Measurements from ENCODE around the gene GATA6. TPM values are rescaled to one million over a fixed set of nuclear protein-coding genes. Genes with fewer than 3 reads are reported as not detected.
A peak's percentile ranks its signal among the peaks of the same experiment; 100 is the strongest.

The GATA6 gene
- polyA plus RNA-seq, 6 donors from 2014 or later, result not detected

- Mint-ChIP-seq H3K4me3 (no peak overlapping the region), H3K36me3 (no peaks in the 10 kb centered on the region), H3K9me3 (peaks cover 0 to 9% (median 0%) of the 10 kb centered on the region in 7 donors), H3K27me3 (peaks cover 12 to 18% (median 17%) of the 10 kb centered on the region in 3 donors), H3K4me1 (no peaks in the 10 kb centered on the region), H3K27ac (no peak overlapping the region)
- ATAC-seq (ENCODE audit: low read depth in 2 of 2), result no peak
- no peak for DNase-seq
Measured at GRCh38 chr18:22155584-22155983, 13.8 kb upstream of the GATA6 start.

- H3K27me3 Mint-ChIP-seq, result peaks cover 31 to 49% (median 40%) of the 10 kb centered on the region in 3 donors
Measured at GRCh38 chr18:22159014-22159413, 10.4 kb upstream of the GATA6 start.

GRCh38 chr18:22161090-22161489 is 8.3 kb upstream of the GATA6 start:
- ATAC-seq (ENCODE audit: low read depth in 2 of 2) (no peak), DNase-seq (no peak)
- H3K4me3 Mint-ChIP-seq, result no peak overlapping the region
- peaks cover 0 to 4% of the 10 kb centered on the region in 2 donors for H3K36me3 Mint-ChIP-seq
- H3K4me1 Mint-ChIP-seq, result no peaks in the 10 kb centered on the region
- peaks cover 0 to 9% (median 0%) of the 10 kb centered on the region in 7 donors for H3K9me3 Mint-ChIP-seq
- peaks cover 37 to 61% (median 40%) of the 10 kb centered on the region in 3 donors for H3K27me3 Mint-ChIP-seq
- H3K27ac Mint-ChIP-seq, result no peak overlapping the region

More at GRCh38 chr18:22159014-22159413, 10.4 kb upstream of the GATA6 start:
- Mint-ChIP-seq H3K4me1 (no peaks in the 10 kb centered on the region), H3K27ac (no peak overlapping the region), H3K36me3 (peaks cover 0 to 4% of the 10 kb centered on the region in 2 donors), H3K4me3 (no peak overlapping the region), H3K9me3 (peaks cover 0 to 9% (median 0%) of the 10 kb centered on the region in 7 donors)
- no peak for DNase-seq
- ATAC-seq (ENCODE audit: low read depth in 2 of 2), result no peak

GRCh38 chr18:22163416-22164161 is 5.8 kb upstream of the GATA6 start:
- DNase-seq, result no peak
- Mint-ChIP-seq H3K4me3 (no peak overlapping the region), H3K4me1 (peaks cover 0 to 8% (median 0%) of the 10 kb centered on the region in 3 donors), H3K36me3 (peaks cover 0 to 4% of the 10 kb centered on the region in 2 donors), H3K27ac (no peak overlapping the region), H3K27me3 (peaks cover 39 to 81% (median 60%) of the 10 kb centered on the region in 3 donors), H3K9me3 (peaks cover 0 to 2% (median 0%) of the 10 kb centered on the region in 7 donors)
- no peak for ATAC-seq (ENCODE audit: low read depth in 2 of 2)

GRCh38 chr18:22164337-22165048 is 4.9 kb upstream of the GATA6 start:
- DNase-seq (no peak), ATAC-seq (ENCODE audit: low read depth in 2 of 2) (no peak)
- Mint-ChIP-seq H3K27me3 (peaks cover 40 to 82% (median 54%) of the 10 kb centered on the region in 3 donors), H3K27ac (no peak overlapping the region), H3K9me3 (peaks cover 0 to 2% (median 0%) of the 10 kb centered on the region in 7 donors), H3K4me1 (peaks cover 0 to 11% (median 3%) of the 10 kb centered on the region in 3 donors), H3K36me3 (peaks cover 0 to 4% of the 10 kb centered on the region in 2 donors), H3K4me3 (no peak overlapping the region)

GRCh38 chr18:22165049-22165602 is 4.3 kb upstream of the GATA6 start:
- H3K9me3 Mint-ChIP-seq, result peaks cover 0 to 2% (median 0%) of the 10 kb centered on the region in 7 donors
- no peak overlapping the region for H3K4me3 Mint-ChIP-seq
- no peak for ATAC-seq (ENCODE audit: low read depth in 2 of 2)
- H3K27ac Mint-ChIP-seq, result no peak overlapping the region
- DNase-seq, result no peak
- H3K4me1 Mint-ChIP-seq, result peaks cover 4 to 13% (median 10%) of the 10 kb centered on the region in 3 donors
- peaks cover 44 to 88% (median 60%) of the 10 kb centered on the region in 3 donors for H3K27me3 Mint-ChIP-seq
- peaks cover 0 to 4% of the 10 kb centered on the region in 2 donors for H3K36me3 Mint-ChIP-seq

GRCh38 chr18:22165603-22166068 is 3.8 kb upstream of the GATA6 start:
- Mint-ChIP-seq H3K9me3 (peaks cover 0 to 2% (median 0%) of the 10 kb centered on the region in 7 donors), H3K36me3 (peaks cover 0 to 4% of the 10 kb centered on the region in 2 donors), H3K27ac (no peak overlapping the region), H3K4me1 (peaks cover 8 to 16% (median 15%) of the 10 kb centered on the region in 3 donors), H3K4me3 (no peak overlapping the region), H3K27me3 (peaks cover 42 to 93% (median 65%) of the 10 kb centered on the region in 3 donors)
- no peak for DNase-seq
- ATAC-seq (ENCODE audit: low read depth in 2 of 2), result no peak

GRCh38 chr18:22166069-22166950 is 3.1 kb upstream of the GATA6 start:
- H3K4me1 Mint-ChIP-seq, result peaks cover 8 to 19% (median 15%) of the 10 kb centered on the region in 3 donors
- peaks cover 39 to 86% (median 68%) of the 10 kb centered on the region in 3 donors for H3K27me3 Mint-ChIP-seq
- H3K36me3 Mint-ChIP-seq, result no peaks in the 10 kb centered on the region
- DNase-seq (no peak), ATAC-seq (ENCODE audit: low read depth in 2 of 2) (no peak)
- no peak overlapping the region for H3K4me3 Mint-ChIP-seq
- peak overlapping the region in 1 of 6 donors; percentile 84 for H3K27ac Mint-ChIP-seq
- peaks cover 0 to 2% (median 0%) of the 10 kb centered on the region in 7 donors for H3K9me3 Mint-ChIP-seq

GRCh38 chr18:22167091-22167470 is 2.3 kb upstream of the GATA6 start:
- Mint-ChIP-seq H3K4me1 (peaks cover 8 to 19% (median 15%) of the 10 kb centered on the region in 3 donors), H3K27ac (no peak overlapping the region), H3K9me3 (peaks cover 0 to 2% (median 0%) of the 10 kb centered on the region in 7 donors), H3K27me3 (peaks cover 35 to 79% (median 63%) of the 10 kb centered on the region in 3 donors), H3K4me3 (no peak overlapping the region), H3K36me3 (no peaks in the 10 kb centered on the region)
- no peak for DNase-seq
- no peak for ATAC-seq (ENCODE audit: low read depth in 2 of 2)

- Mint-ChIP-seq H3K27ac (no peak overlapping the region), H3K4me1 (peaks cover 8 to 22% (median 15%) of the 10 kb centered on the region in 3 donors), H3K36me3 (no peaks in the 10 kb centered on the region), H3K4me3 (peak overlapping the region in 5 of 8 donors; percentile 15 to 49 (median 25)), H3K9me3 (peaks cover 0 to 2% (median 0%) of the 10 kb centered on the region in 7 donors), H3K27me3 (peaks cover 32 to 79% (median 64%) of the 10 kb centered on the region in 3 donors)
- DNase-seq (no peak), ATAC-seq (ENCODE audit: low read depth in 2 of 2) (no peak)
Measured at GRCh38 chr18:22167471-22168241, 1.7 kb upstream of the GATA6 start.

GRCh38 chr18:22168360-22168921 is 948 bp upstream of the GATA6 start:
- Mint-ChIP-seq H3K4me3 (peak overlapping the region in 7 of 8 donors; percentile 12 to 70 (median 30)), H3K4me1 (peaks cover 8 to 25% (median 15%) of the 10 kb centered on the region in 3 donors), H3K27ac (no peak overlapping the region), H3K9me3 (peaks cover 0 to 2% (median 0%) of the 10 kb centered on the region in 7 donors), H3K36me3 (no peaks in the 10 kb centered on the region), H3K27me3 (peaks cover 27 to 79% (median 61%) of the 10 kb centered on the region in 3 donors)
- ATAC-seq (ENCODE audit: low read depth in 2 of 2), result no peak
- no peak for DNase-seq
